ENCODE data around the gene SLC27A4.

The SLC27A4 gene

GRCh38 chr9:128322404-128323211 lies 17.7 kb upstream of the SLC27A4 start, which contains the start of the genes COQ4 and TRUB2:
Gene COQ4, plus strand, starts transcription at chr9:128322839. Its CDS starts 20 bp downstream, at chr9:128322859.
Gene TRUB2, minus strand, starts transcription at chr9:128322447. Its CDS starts 39 bp downstream, at chr9:128322408.
- Histone ChIP-seq H3K36me3 (ENCODE audit: control insufficient read depth, insufficient read depth, low read length) (peaks cover 8% of the 10 kb centered on the region), H3K4me3 (replicated peaks; ENCODE audit: low read depth, low read length) (peak within 1 kb of the TSS; percentile 84), H3K27me3 (replicated peaks; ENCODE audit: control insufficient read depth, insufficient read depth, low read length) (no peaks in the 10 kb centered on the region)
- no peak for TF ChIP-seq CTCF (IDR thresholded peaks at IDR 0.05; ENCODE audit: insufficient read depth, low read length, poor library complexity, severe bottlenecking)
- DNase-seq (ENCODE audit: extremely low read depth, insufficient read length): peak; percentile 95

- no peak for DNase-seq (ENCODE audit: extremely low read depth, insufficient read length)
- peak overlapping the region; percentile 84 for H3K4me3 ChIP-seq (replicated peaks; ENCODE audit: low read depth, low read length)
- H3K27me3 ChIP-seq (replicated peaks; ENCODE audit: control insufficient read depth, insufficient read depth, low read length): no peaks in the 10 kb centered on the region
- peaks cover 14% of the 10 kb centered on the region for H3K36me3 ChIP-seq (ENCODE audit: control insufficient read depth, insufficient read depth, low read length)
- no peak for TF ChIP-seq CTCF (IDR thresholded peaks at IDR 0.05; ENCODE audit: insufficient read depth, low read length, poor library complexity, severe bottlenecking)
Observed at GRCh38 chr9:128323212-128323730, 17.1 kb upstream of the SLC27A4 start.

GRCh38 chr9:128323791-128324190 lies 16.5 kb upstream of the SLC27A4 start:
- no peak for TF ChIP-seq CTCF (IDR thresholded peaks at IDR 0.05; ENCODE audit: insufficient read depth, low read length, poor library complexity, severe bottlenecking)
- peaks cover 17% of the 10 kb centered on the region for H3K36me3 ChIP-seq (ENCODE audit: control insufficient read depth, insufficient read depth, low read length)
- DNase-seq (ENCODE audit: extremely low read depth, insufficient read length): no peak
- no peaks in the 10 kb centered on the region for H3K27me3 ChIP-seq (replicated peaks; ENCODE audit: control insufficient read depth, insufficient read depth, low read length)
- H3K4me3 ChIP-seq (replicated peaks; ENCODE audit: low read depth, low read length): peak overlapping the region; percentile 84

- Histone ChIP-seq H3K27me3 (replicated peaks; ENCODE audit: control insufficient read depth, insufficient read depth, low read length) (no peaks in the 10 kb centered on the region), H3K36me3 (ENCODE audit: control insufficient read depth, insufficient read depth, low read length) (peaks cover 18% of the 10 kb centered on the region), H3K4me3 (replicated peaks; ENCODE audit: low read depth, low read length) (no peak overlapping the region)
- no peak for TF ChIP-seq CTCF (IDR thresholded peaks at IDR 0.05; ENCODE audit: insufficient read depth, low read length, poor library complexity, severe bottlenecking)
- no peak for DNase-seq (ENCODE audit: extremely low read depth, insufficient read length)
Observed at GRCh38 chr9:128324401-128324800, 15.9 kb upstream of the SLC27A4 start.

- TF ChIP-seq CTCF (IDR thresholded peaks at IDR 0.05; ENCODE audit: insufficient read depth, low read length, poor library complexity, severe bottlenecking): no peak
- Histone ChIP-seq H3K27me3 (replicated peaks; ENCODE audit: control insufficient read depth, insufficient read depth, low read length) (no peaks in the 10 kb centered on the region), H3K36me3 (ENCODE audit: control insufficient read depth, insufficient read depth, low read length) (peaks cover 18% of the 10 kb centered on the region), H3K4me3 (replicated peaks; ENCODE audit: low read depth, low read length) (no peak overlapping the region)
- DNase-seq (ENCODE audit: extremely low read depth, insufficient read length): no peak
Observed at GRCh38 chr9:128325629-128326028, 14.7 kb upstream of the SLC27A4 start.

Measured in GM06990 (cell line).